ENCODE data around the gene SDHC. TPM values are rescaled to one million over a fixed set of nuclear protein-coding genes. Genes with fewer than 3 reads are reported as not detected.

The SDHC gene
- total RNA-seq, 1 donor from 2014 or later: 167 TPM

GRCh38 chr1:161304927-161305866 lies 9.0 kb upstream of the SDHC start:
- intact Hi-C loops (cut with DNase I): no loop called here
- H3K36me3 ChIP-seq: no peaks in the 10 kb centered on the region
- no peak for TF ChIP-seq CTCF (IDR thresholded peaks at IDR 0.05)
- H3K4me1 ChIP-seq: peaks cover 26% of the 10 kb centered on the region
- peak overlapping the region; percentile 70 for H3K4me3 ChIP-seq
- peak overlapping the region; percentile 81 for H3K27ac ChIP-seq
- no peaks in the 10 kb centered on the region for H3K27me3 ChIP-seq (ENCODE audit: low read depth)
- no peaks in the 10 kb centered on the region for H3K9me3 ChIP-seq
- peak; percentile 48 for DNase-seq
- peak; percentile 5 to 31 for ATAC-seq

GRCh38 chr1:161305867-161306519 lies 8.2 kb upstream of the SDHC start:
- peak overlapping the region; percentile 81 for H3K27ac ChIP-seq

GRCh38 chr1:161307230-161307768 lies 6.9 kb upstream of the SDHC start:
- intact Hi-C loops (cut with DNase I): no loop called here
- H3K27ac ChIP-seq: peak overlapping the region; percentile 50
- ATAC-seq (peak in 1 of 2 donors; percentile 11), DNase-seq (peak; percentile 51)
- TF ChIP-seq CTCF (IDR thresholded peaks at IDR 0.05): no peak
- H3K4me3 ChIP-seq: no peak overlapping the region
- H3K4me1 ChIP-seq: peaks cover 26% of the 10 kb centered on the region
- no peaks in the 10 kb centered on the region for H3K9me3 ChIP-seq
- H3K27me3 ChIP-seq (ENCODE audit: low read depth): no peaks in the 10 kb centered on the region
- no peaks in the 10 kb centered on the region for H3K36me3 ChIP-seq

More at GRCh38 chr1:161305867-161306519, 8.2 kb upstream of the SDHC start:
- peak overlapping the region; percentile 70 for H3K4me3 ChIP-seq
- peak; percentile 28 for TF ChIP-seq CTCF (IDR thresholded peaks at IDR 0.05)
- H3K9me3 ChIP-seq: no peaks in the 10 kb centered on the region
- H3K36me3 ChIP-seq: no peaks in the 10 kb centered on the region
- peak; percentile 98 to 99 for ATAC-seq
- peaks cover 26% of the 10 kb centered on the region for H3K4me1 ChIP-seq
- DNase-seq: peak; percentile 93
- intact Hi-C loops (cut with DNase I): no loop called here
- no peaks in the 10 kb centered on the region for H3K27me3 ChIP-seq (ENCODE audit: low read depth)

- no peaks in the 10 kb centered on the region for H3K9me3 ChIP-seq
- H3K36me3 ChIP-seq: no peaks in the 10 kb centered on the region
- H3K27me3 ChIP-seq (ENCODE audit: low read depth): no peaks in the 10 kb centered on the region
- DNase-seq (no peak), ATAC-seq (no peak)
- intact Hi-C loops (cut with DNase I): no loop called here
- no peak overlapping the region for H3K27ac ChIP-seq
- peaks cover 26% of the 10 kb centered on the region for H3K4me1 ChIP-seq
- TF ChIP-seq CTCF (IDR thresholded peaks at IDR 0.05): no peak
- no peak overlapping the region for H3K4me3 ChIP-seq
Observed at GRCh38 chr1:161307892-161308638, 6.1 kb upstream of the SDHC start.

- Histone ChIP-seq H3K36me3 (no peaks in the 10 kb centered on the region), H3K4me3 (no peak within 1 kb of the TSS), H3K9me3 (no peaks in the 10 kb centered on the region), H3K27me3 (ENCODE audit: low read depth) (no peaks in the 10 kb centered on the region), H3K27ac (no peak within 1 kb of the TSS), H3K4me1 (peaks cover 20% of the 10 kb centered on the region)
- DNase-seq (no peak), ATAC-seq (no peak)
- TF ChIP-seq CTCF (IDR thresholded peaks at IDR 0.05): no peak
- intact Hi-C loops (cut with DNase I): no loop called here
Observed at GRCh38 chr1:161309868-161310267, 4.3 kb upstream of the SDHC start, which contains the start of gene MPZ. Gene MPZ (minus strand): TSS chr1:161309968. CDS start chr1:161309905, 63 bp downstream.
